ENCODE data around the gene CD247. TPM values are rescaled to one million over a fixed set of nuclear protein-coding genes. Genes with fewer than 3 reads are reported as not detected.

Gene CD247
- total RNA-seq, 1 experiment from 2014 or later = 0.44 TPM

DNA sequence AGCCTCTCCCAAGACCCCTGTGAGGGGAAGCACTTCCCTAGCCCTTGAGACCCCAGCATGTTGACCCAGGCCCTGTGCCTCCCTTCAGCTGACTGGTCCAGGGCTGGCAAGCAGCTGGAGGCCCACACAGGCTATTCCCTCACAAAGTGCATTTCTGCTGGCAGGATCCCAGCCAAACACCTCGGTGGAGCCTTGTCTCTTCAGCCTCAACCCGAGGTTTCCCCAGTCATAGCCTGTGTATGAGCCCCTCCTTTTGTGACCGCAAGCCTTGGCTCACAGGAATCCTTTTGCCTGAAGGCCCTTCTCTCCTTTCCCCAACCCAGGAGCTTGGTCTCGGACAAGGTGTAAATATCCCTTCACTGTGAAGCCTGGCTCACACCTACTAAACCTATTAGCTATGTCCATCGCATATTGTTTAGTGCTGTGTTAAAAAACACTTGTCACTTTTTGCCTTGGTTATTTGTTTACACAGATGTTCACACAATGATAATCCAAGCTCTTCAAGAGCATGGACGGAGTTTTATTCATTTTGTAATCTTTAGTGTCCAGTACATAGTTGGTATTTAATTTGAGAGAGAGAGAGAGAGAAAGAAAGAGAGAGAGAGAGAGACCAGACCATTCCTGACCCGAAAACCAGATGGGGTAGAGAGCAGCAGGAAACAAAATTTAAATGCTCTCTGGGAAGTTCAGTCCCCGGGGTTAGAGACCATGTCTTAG, 8.5 kb upstream of the CD247 start:
- BruUV-seq (replicated peaks) = no TSS peak
- ChIA-PET CTCF (no interaction called here), POLR2A (no interaction called here)
- ATAC-seq (no peak), DNase-seq (ENCODE audit: low read depth, low spot score) (no peak)
- Histone ChIP-seq H3K36me3 (ENCODE audit: control insufficient read depth, insufficient read depth, low read length) (no peaks in the 10 kb centered on the region), H3K4me3 (ENCODE audit: low read depth in 2 of 2, low read length in 2 of 2) (no peak overlapping the region), H3K27me3 (ENCODE audit: control insufficient read depth, insufficient read depth, low read length) (peaks cover 7% of the 10 kb centered on the region), H3K9me3 (ENCODE audit: control insufficient read depth, insufficient read depth, low read depth, low read length) (peaks cover 7% of the 10 kb centered on the region; the same call in 1 of the 2 replicates), H3K27ac (ENCODE audit: low read length) (no peak overlapping the region), H3K4me1 (ENCODE audit: control insufficient read depth, insufficient read depth, low read length) (no peaks in the 10 kb centered on the region)
- TF ChIP-seq POLR2AphosphoS5 (IDR thresholded peaks at IDR 0.05; ENCODE audit: low read depth, low read length) (no peak), TCF7L2 (IDR thresholded peaks at IDR 0.05; ENCODE audit: low read depth, low read length) (no peak), CTCF (IDR thresholded peaks at IDR 0.05) (no peak), SIN3A (IDR thresholded peaks at IDR 0.05; ENCODE audit: borderline replicate concordance, insufficient read depth, low read depth, low read length) (no peak), REST (IDR thresholded peaks at IDR 0.05; ENCODE audit: insufficient read depth in 1 of 2, low read depth in 2 of 2, low read length in 1 of 2) (no peak)
- in situ Hi-C loops (cut with HindIII; ENCODE audit: low pct_unique_long_range_greater_than_20kb, low sequenced_read_pairs) (no loop called here), intact Hi-C loops (cut with micrococcal nuclease; ENCODE audit: unreplicated experiment) (no loop called here)

DNA sequence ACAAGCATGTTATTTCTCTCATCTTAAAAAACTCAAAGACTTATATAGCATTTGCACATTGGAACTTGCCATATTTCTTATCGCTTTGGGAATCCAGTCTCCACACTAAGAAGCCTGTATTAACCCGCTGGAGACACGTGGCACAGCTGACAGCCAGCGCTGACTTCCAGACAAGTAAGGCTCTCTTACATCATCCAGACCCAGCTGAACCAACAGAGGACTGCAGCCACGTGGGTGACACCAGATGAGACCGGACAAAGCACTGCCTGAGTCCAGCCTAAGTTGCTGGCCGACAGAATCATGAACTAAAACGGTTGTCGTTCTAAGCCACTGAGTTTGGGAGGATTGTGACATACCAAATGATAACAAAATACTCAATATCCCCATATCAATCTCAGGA, 6.3 kb upstream of the CD247 start:
- intact Hi-C loops (cut with micrococcal nuclease; ENCODE audit: unreplicated experiment) = no loop called here
- peaks cover 7% of the 10 kb centered on the region; the same call in 1 of the 2 replicates for H3K9me3 ChIP-seq (ENCODE audit: control insufficient read depth, insufficient read depth, low read depth, low read length)
- in situ Hi-C loops (cut with HindIII; ENCODE audit: low pct_unique_long_range_greater_than_20kb, low sequenced_read_pairs) = no loop called here
- ChIA-PET POLR2A (no interaction called here), CTCF (no interaction called here)
- no peak for ATAC-seq
- no peak overlapping the region for H3K4me3 ChIP-seq (ENCODE audit: low read depth in 2 of 2, low read length in 2 of 2)
- no TSS peak for BruUV-seq (replicated peaks)
- TF ChIP-seq TCF7L2 (IDR thresholded peaks at IDR 0.05; ENCODE audit: low read depth, low read length) (no peak), POLR2AphosphoS5 (IDR thresholded peaks at IDR 0.05; ENCODE audit: low read depth, low read length) (no peak), CTCF (IDR thresholded peaks at IDR 0.05) (no peak), SIN3A (IDR thresholded peaks at IDR 0.05; ENCODE audit: borderline replicate concordance, insufficient read depth, low read depth, low read length) (no peak), REST (IDR thresholded peaks at IDR 0.05; ENCODE audit: insufficient read depth in 1 of 2, low read depth in 2 of 2, low read length in 1 of 2) (no peak)
- H3K27me3 ChIP-seq (ENCODE audit: control insufficient read depth, insufficient read depth, low read length) = peaks cover 14% of the 10 kb centered on the region
- no peak overlapping the region for H3K27ac ChIP-seq (ENCODE audit: low read length)
- no peaks in the 10 kb centered on the region for H3K36me3 ChIP-seq (ENCODE audit: control insufficient read depth, insufficient read depth, low read length)
- H3K4me1 ChIP-seq (ENCODE audit: control insufficient read depth, insufficient read depth, low read length) = no peaks in the 10 kb centered on the region
- DNase-seq (ENCODE audit: low read depth, low spot score) = no peak

Measured in Panc1 (cell line).